PC-9 (cell line): ENCODE measurements around the gene FOXJ1. TPM values are rescaled to one million over a fixed set of nuclear protein-coding genes. Genes with fewer than 3 reads are reported as not detected.

Source experiments
- BruUV-seq: library from RNA; stranded (reverse); fragments of 400-500 nt; replicated peaks from 2 replicates; lab custom pipeline; 2021; lab: Mats Ljungman, UMichigan
- CTCF ChIA-PET: fragments of 300-600 bp; sonication (Branson Sonifier 250); formaldehyde crosslinking; loops from one replicate; lab custom pipeline; 2022; ENCODE audit warnings: antibody characterized with exemption; lab: Charles Lee
- POLR2A ChIA-PET: fragments of 300-600 bp; sonication (Branson Sonifier 250); formaldehyde crosslinking; loops from one replicate; lab custom pipeline; 2022; ENCODE audit warnings: antibody characterized with exemption; ENCODE audit not compliant: unreplicated experiment; lab: Charles Lee
- DNase-seq, 2 experiments: peaks; one replicate each; pipeline versions ENCODE4 v3.0.0 to v3.0.0-alpha.2; 2015 to 2022; ENCODE audit warnings: mixed read lengths in 1 of 2
- H2AFZ ChIP-seq: fragments of 200-600 bp; sonication (generic); 2 replicates; pipeline ENCODE4 v1.8.1; 2017; ENCODE audit warnings: antibody characterized with exemption
- H3F3A ChIP-seq: fragments of 200-600 bp; sonication (generic); 2 replicates; pipeline ENCODE4 v1.8.1; 2017; ENCODE audit warnings: antibody characterized with exemption, mild to moderate bottlenecking, low read depth; ENCODE audit not compliant: insufficient read depth
- H3K27ac ChIP-seq: fragments of 200-600 bp; sonication (generic); 2 replicates; pipeline ENCODE4 v1.6.1; 2016; ENCODE audit warnings: mixed run types
- H3K27me3 ChIP-seq: fragments of 200-600 bp; sonication (generic); 2 replicates; pipeline ENCODE4 v1.6.1; 2016; ENCODE audit warnings: low read depth, mixed run types; ENCODE audit not compliant: insufficient read depth
- H3K36me3 ChIP-seq: fragments of 200-600 bp; sonication (generic); 2 replicates; pipeline ENCODE4 v1.6.1; 2016; ENCODE audit warnings: low read depth, mixed run types
- H3K4me1 ChIP-seq: fragments of 200-600 bp; sonication (generic); replicated peaks from 2 replicates; pipeline ENCODE4 v1.6.1; 2016; ENCODE audit warnings: mixed run types; ENCODE audit not compliant: insufficient read depth
- H3K4me2 ChIP-seq: fragments of 200-600 bp; sonication (generic); 2 replicates; pipeline ENCODE4 v1.6.1; 2017; ENCODE audit warnings: mixed run types
- H3K4me3 ChIP-seq: fragments of 200-600 bp; sonication (generic); 2 replicates; pipeline ENCODE4 v1.6.1; 2016; ENCODE audit warnings: mixed run types
- H3K79me2 ChIP-seq: fragments of 200-600 bp; sonication (generic); 2 replicates; pipeline ENCODE4 v1.6.1; 2017; ENCODE audit warnings: low read depth, mixed run types
- H3K9me2 ChIP-seq: fragments of 200-600 bp; sonication (generic); 2 replicates; pipeline ENCODE4 v1.8.1; 2017; ENCODE audit warnings: mild to moderate bottlenecking; ENCODE audit not compliant: insufficient read depth
- H3K9me3 ChIP-seq: fragments of 200-600 bp; sonication (generic); 2 replicates; pipeline ENCODE4 v1.8.1; 2016; ENCODE audit warnings: low read depth; ENCODE audit not compliant: insufficient read depth
- H4K20me1 ChIP-seq: fragments of 200-600 bp; sonication (generic); 2 replicates; pipeline ENCODE4 v1.8.1; 2017; ENCODE audit not compliant: insufficient read depth
- EZH2 ChIP-seq: fragments of 200-600 bp; sonication (generic); IDR thresholded peaks from 2 replicates; pipeline ENCODE4 v1.8.0; 2017; ENCODE audit warnings: antibody characterized with exemption, low read depth
- intact Hi-C: fragments of 100-400 bp; cut with micrococcal nuclease; formaldehyde crosslinking; loops from one replicate; pipeline ENCODE4 v1.10.0; 2022; ENCODE audit not compliant: unreplicated experiment
- total RNA-seq: library from RNA; stranded (reverse); gene quantifications from 2 replicates; pipeline ENCODE4 v1.2.3, GENCODE V29; 2021
- TF ChIP-seq, protein P1 (sequence below): fragments of 200-600 bp; sonication (generic); conservative IDR thresholded peaks from 2 replicates; pipeline ENCODE4 v1.6.1; 2017; ENCODE audit warnings: mixed run types, antibody characterized with exemption, mild to moderate bottlenecking, moderate library complexity

Gene FOXJ1
- total RNA-seq, 1 experiment from 2014 or later, result 23.7 TPM

DNA sequence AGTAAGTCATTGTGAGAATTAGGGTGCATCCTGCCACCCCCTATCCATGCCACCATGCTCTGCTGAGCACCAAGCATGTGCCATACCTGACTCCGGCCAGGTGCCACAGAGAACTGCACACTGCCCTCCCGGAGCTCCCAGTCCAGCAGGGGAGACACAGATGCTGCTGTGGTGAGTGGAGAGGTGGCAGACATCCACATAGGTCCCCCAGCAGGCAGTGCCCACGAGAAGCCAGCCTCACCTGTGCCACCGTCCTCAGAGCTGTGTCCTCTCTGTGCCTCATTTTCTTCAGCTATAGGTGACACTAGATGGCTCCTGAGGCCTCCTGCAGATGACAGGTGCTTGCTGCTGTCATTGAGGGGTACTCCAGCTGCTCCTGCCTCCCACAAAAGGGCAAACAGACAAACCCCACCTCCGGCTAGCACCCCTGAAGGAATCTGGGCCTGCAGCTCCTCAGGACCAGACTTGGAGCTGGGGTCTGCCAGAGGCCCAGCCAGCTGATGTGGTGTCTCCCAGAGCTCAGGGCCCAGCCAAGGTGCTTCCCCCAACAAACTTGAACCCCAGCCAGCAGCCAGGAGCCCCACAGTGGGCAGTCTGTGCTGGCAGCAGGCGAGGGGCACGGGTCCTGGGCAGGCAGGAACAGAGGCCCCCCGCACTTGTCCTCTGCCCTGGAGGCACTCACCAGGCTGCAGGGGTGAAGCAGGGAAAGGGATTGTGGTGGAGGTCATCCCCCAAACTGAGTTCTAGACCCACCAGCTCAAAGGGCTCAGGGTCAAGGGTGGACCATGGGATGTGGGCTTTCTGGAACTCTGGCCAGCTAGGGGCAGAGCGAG, 17.1 kb downstream of the FOXJ1 start:
- Histone ChIP-seq H3K27me3 (no peaks in the 10 kb centered on the region), H3K27ac (no peak overlapping the region), H3K9me2 (no peaks in the 10 kb centered on the region), H3K4me3 (no peak overlapping the region), H2AFZ (no peak overlapping the region), H4K20me1 (no peaks in the 10 kb centered on the region), H3K4me2 (no peak overlapping the region), H3K79me2 (no peaks in the 10 kb centered on the region), H3F3A (no peaks in the 10 kb centered on the region; the same call in 1 of the 2 replicates), H3K4me1 (no peaks in the 10 kb centered on the region), H3K9me3 (no peaks in the 10 kb centered on the region), H3K36me3 (no peaks in the 10 kb centered on the region)
- BruUV-seq, result no TSS peak
- POLR2A ChIA-PET, result interaction anchor here (1.2 kb wide), 1 partner anchor 23 kb away, joined by 7 read pairs; no protein-coding TSS in a partner anchor
- CTCF ChIA-PET, result interaction anchor here (0.6 to 1.2 kb wide), 8 partner anchors 9 to 242 kb away, joined by 3 to 16 read pairs (median 5); no protein-coding TSS in a partner anchor
- TF ChIP-seq, protein P1, sequence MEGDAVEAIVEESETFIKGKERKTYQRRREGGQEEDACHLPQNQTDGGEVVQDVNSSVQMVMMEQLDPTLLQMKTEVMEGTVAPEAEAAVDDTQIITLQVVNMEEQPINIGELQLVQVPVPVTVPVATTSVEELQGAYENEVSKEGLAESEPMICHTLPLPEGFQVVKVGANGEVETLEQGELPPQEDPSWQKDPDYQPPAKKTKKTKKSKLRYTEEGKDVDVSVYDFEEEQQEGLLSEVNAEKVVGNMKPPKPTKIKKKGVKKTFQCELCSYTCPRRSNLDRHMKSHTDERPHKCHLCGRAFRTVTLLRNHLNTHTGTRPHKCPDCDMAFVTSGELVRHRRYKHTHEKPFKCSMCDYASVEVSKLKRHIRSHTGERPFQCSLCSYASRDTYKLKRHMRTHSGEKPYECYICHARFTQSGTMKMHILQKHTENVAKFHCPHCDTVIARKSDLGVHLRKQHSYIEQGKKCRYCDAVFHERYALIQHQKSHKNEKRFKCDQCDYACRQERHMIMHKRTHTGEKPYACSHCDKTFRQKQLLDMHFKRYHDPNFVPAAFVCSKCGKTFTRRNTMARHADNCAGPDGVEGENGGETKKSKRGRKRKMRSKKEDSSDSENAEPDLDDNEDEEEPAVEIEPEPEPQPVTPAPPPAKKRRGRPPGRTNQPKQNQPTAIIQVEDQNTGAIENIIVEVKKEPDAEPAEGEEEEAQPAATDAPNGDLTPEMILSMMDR, result no peak
- TF ChIP-seq EZH2, result no peak
- no peak for DNase-seq
- intact Hi-C loops, result loop anchor here (1.0 to 5.0 kb wide), 2 partner anchors 58 to 217 kb away; no protein-coding TSS in a partner anchor

- no peaks in the 10 kb centered on the region for H3K36me3 ChIP-seq
- no peaks in the 10 kb centered on the region for H3K27me3 ChIP-seq
- ChIA-PET CTCF (interaction anchor here (0.7 to 1.5 kb wide), 7 partner anchors 10 to 242 kb away, joined by 4 to 16 read pairs (median 5); no protein-coding TSS in a partner anchor), POLR2A (no interaction called here)
- no peaks in the 10 kb centered on the region for H3K9me3 ChIP-seq
- H3K9me2 ChIP-seq, result no peaks in the 10 kb centered on the region
- H3K79me2 ChIP-seq, result no peaks in the 10 kb centered on the region
- no TSS peak for BruUV-seq
- TF ChIP-seq EZH2, result no peak
- TF ChIP-seq, protein P1, result no peak
- no peak overlapping the region for H3K4me2 ChIP-seq
- intact Hi-C loops, result loop anchor here (1.0 to 5.0 kb wide), 2 partner anchors 59 to 216 kb away; no protein-coding TSS in a partner anchor
- DNase-seq, result no peak
- no peak overlapping the region for H3K27ac ChIP-seq
- no peak overlapping the region for H2AFZ ChIP-seq
- H3K4me3 ChIP-seq, result no peak overlapping the region
- no peaks in the 10 kb centered on the region for H3K4me1 ChIP-seq
- no peaks in the 10 kb centered on the region; the same call in 1 of the 2 replicates for H3F3A ChIP-seq
- no peaks in the 10 kb centered on the region for H4K20me1 ChIP-seq
These were observed 17.9 kb downstream of the FOXJ1 start for GRCh38 chr17:76123191-76123499.

GRCh38 chr17:76122431-76123190, 18.4 kb downstream of the FOXJ1 start:
- intact Hi-C loops, result loop anchor here (1.0 to 5.0 kb wide), 2 partner anchors 60 to 215 kb away; no protein-coding TSS in a partner anchor

More at GRCh38 chr17:76122431-76123190, 18.4 kb downstream of the FOXJ1 start:
- H3K4me3 ChIP-seq, result no peak overlapping the region
- H3K9me3 ChIP-seq, result no peaks in the 10 kb centered on the region
- H3K36me3 ChIP-seq, result no peaks in the 10 kb centered on the region
- no peaks in the 10 kb centered on the region for H3K9me2 ChIP-seq
- TF ChIP-seq, protein P1, result no peak
- TF ChIP-seq EZH2, result no peak
- no peak overlapping the region for H3K4me2 ChIP-seq
- DNase-seq, result no peak
- no TSS peak for BruUV-seq
- H2AFZ ChIP-seq, result no peak overlapping the region
- no peaks in the 10 kb centered on the region for H3K27me3 ChIP-seq
- H3F3A ChIP-seq, result no peaks in the 10 kb centered on the region; the same call in 1 of the 2 replicates
- H3K4me1 ChIP-seq, result no peaks in the 10 kb centered on the region
- no peaks in the 10 kb centered on the region for H3K79me2 ChIP-seq
- CTCF ChIA-PET, result interaction anchor here (0.6 to 1.5 kb wide), 4 partner anchors 10 to 56 kb away, joined by 4 to 16 read pairs (median 7); no protein-coding TSS in a partner anchor
- H4K20me1 ChIP-seq, result no peaks in the 10 kb centered on the region
- POLR2A ChIA-PET, result no interaction called here
- no peak overlapping the region for H3K27ac ChIP-seq
